Measurements from ENCODE around the gene C11orf91. TPM values are rescaled to one million over a fixed set of nuclear protein-coding genes. Genes with fewer than 3 reads are reported as not detected.

The C11orf91 gene
- total RNA-seq, 1 donor from 2014 or later: not detected

- Mint-ChIP-seq H3K27me3 (ENCODE audit: insufficient read depth, low read depth) (no peaks in the 10 kb centered on the region), H3K4me3 (no peak overlapping the region), H3K36me3 (peaks cover 4% of the 10 kb centered on the region), H3K27ac (no peak overlapping the region), H3K9me3 (peaks cover 3% of the 10 kb centered on the region), H3K4me1 (peaks cover 18% of the 10 kb centered on the region)
- Histone ChIP-seq H3K36me3 (no peaks in the 10 kb centered on the region), H4K20me1 (ENCODE audit: low read depth) (no peaks in the 10 kb centered on the region), H3K79me2 (ENCODE audit: low read depth) (no peaks in the 10 kb centered on the region), H3K4me3 (no peak overlapping the region), H3K27me3 (no peaks in the 10 kb centered on the region), H3K4me1 (no peaks in the 10 kb centered on the region), H3F3A (ENCODE audit: low read depth) (no peaks in the 10 kb centered on the region), H3K27ac (no peak overlapping the region), H2AFZ (replicated peaks) (no peak overlapping the region), H3K9ac (no peak overlapping the region), H3K4me2 (no peak overlapping the region), H3K9me3 (ENCODE audit: low read depth) (no peaks in the 10 kb centered on the region)
- no peak for TF ChIP-seq EZH2phosphoT487 (IDR thresholded peaks at IDR 0.05)
- TF ChIP-seq EZH2 (IDR thresholded peaks at IDR 0.05): no peak
- TF ChIP-seq, protein P1, sequence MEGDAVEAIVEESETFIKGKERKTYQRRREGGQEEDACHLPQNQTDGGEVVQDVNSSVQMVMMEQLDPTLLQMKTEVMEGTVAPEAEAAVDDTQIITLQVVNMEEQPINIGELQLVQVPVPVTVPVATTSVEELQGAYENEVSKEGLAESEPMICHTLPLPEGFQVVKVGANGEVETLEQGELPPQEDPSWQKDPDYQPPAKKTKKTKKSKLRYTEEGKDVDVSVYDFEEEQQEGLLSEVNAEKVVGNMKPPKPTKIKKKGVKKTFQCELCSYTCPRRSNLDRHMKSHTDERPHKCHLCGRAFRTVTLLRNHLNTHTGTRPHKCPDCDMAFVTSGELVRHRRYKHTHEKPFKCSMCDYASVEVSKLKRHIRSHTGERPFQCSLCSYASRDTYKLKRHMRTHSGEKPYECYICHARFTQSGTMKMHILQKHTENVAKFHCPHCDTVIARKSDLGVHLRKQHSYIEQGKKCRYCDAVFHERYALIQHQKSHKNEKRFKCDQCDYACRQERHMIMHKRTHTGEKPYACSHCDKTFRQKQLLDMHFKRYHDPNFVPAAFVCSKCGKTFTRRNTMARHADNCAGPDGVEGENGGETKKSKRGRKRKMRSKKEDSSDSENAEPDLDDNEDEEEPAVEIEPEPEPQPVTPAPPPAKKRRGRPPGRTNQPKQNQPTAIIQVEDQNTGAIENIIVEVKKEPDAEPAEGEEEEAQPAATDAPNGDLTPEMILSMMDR (IDR thresholded peaks at IDR 0.05): no peak
- no peak for DNase-seq (ENCODE audit: low spot score)
Measured at GRCh38 chr11:33660962-33661361, 39.7 kb downstream of the C11orf91 start.

- no peak overlapping the region for H3K4me3 ChIP-seq
- H3K9me3 ChIP-seq (ENCODE audit: low read depth): no peaks in the 10 kb centered on the region
- H3K4me2 ChIP-seq: no peak overlapping the region
- H3F3A ChIP-seq (ENCODE audit: low read depth): no peaks in the 10 kb centered on the region
- DNase-seq (ENCODE audit: low spot score): no peak
- Mint-ChIP-seq H3K4me1 (peaks cover 12% of the 10 kb centered on the region), H3K27me3 (ENCODE audit: insufficient read depth, low read depth) (no peaks in the 10 kb centered on the region), H3K9me3 (no peaks in the 10 kb centered on the region), H3K4me3 (no peak overlapping the region), H3K36me3 (peaks cover 2% of the 10 kb centered on the region), H3K27ac (no peak overlapping the region)
- no peaks in the 10 kb centered on the region for H4K20me1 ChIP-seq (ENCODE audit: low read depth)
- no peaks in the 10 kb centered on the region for H3K27me3 ChIP-seq
- TF ChIP-seq, protein P1 (IDR thresholded peaks at IDR 0.05): no peak
- no peak for TF ChIP-seq EZH2 (IDR thresholded peaks at IDR 0.05)
- no peak for TF ChIP-seq EZH2phosphoT487 (IDR thresholded peaks at IDR 0.05)
- no peak overlapping the region for H2AFZ ChIP-seq (replicated peaks)
- no peaks in the 10 kb centered on the region for H3K4me1 ChIP-seq
- H3K79me2 ChIP-seq (ENCODE audit: low read depth): no peaks in the 10 kb centered on the region
- no peak overlapping the region for H3K9ac ChIP-seq
- no peaks in the 10 kb centered on the region for H3K36me3 ChIP-seq
- H3K27ac ChIP-seq: no peak overlapping the region
Measured at GRCh38 chr11:33659370-33660139, 41.1 kb downstream of the C11orf91 start.

DNA sequence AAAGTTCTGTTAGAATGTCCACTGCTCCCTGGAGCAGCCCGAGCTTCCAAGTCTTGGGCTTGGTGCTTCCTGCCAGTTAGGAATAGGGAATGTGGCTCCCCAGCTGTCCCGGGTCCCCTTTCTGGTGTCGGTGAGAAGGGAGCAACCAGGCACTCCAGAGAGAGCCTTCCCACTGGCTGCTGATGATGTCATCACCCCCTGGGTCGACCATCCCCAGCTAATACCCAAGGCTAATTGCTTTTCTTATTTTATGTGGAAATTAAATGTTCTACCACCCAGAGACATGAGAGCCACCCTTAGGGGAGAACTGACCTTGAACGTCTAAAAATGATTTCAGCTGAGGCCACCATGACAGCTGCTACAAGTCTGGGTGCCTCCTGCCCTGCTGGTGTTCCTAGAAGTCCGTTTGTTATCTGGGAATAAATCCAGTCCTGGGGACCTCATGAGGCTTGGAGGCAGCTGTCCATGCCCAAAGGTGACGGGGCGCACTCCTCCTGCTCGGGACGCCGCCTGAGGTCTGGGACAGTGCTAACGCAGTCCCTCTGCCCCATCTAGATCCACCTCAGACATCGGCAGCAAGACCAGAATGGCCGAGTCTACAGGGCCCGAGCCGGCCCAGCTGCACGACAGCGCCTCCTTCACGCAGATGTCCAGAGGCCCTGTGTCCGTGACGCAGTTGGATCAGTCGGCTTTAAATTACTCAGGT, 42.3 kb downstream of the C11orf91 start:
- H3K27me3 Mint-ChIP-seq (ENCODE audit: insufficient read depth, low read depth): no peaks in the 10 kb centered on the region
- no peak for DNase-seq (ENCODE audit: low spot score)
- Histone ChIP-seq H3K27ac (no peak overlapping the region), H3K9ac (no peak overlapping the region), H2AFZ (replicated peaks) (no peak overlapping the region), H4K20me1 (ENCODE audit: low read depth) (no peaks in the 10 kb centered on the region), H3K4me3 (no peak overlapping the region), H3K79me2 (ENCODE audit: low read depth) (no peaks in the 10 kb centered on the region), H3F3A (ENCODE audit: low read depth) (no peaks in the 10 kb centered on the region), H3K9me3 (ENCODE audit: low read depth) (no peaks in the 10 kb centered on the region), H3K4me1 (no peaks in the 10 kb centered on the region), H3K4me2 (no peak overlapping the region), H3K27me3 (no peaks in the 10 kb centered on the region), H3K36me3 (no peaks in the 10 kb centered on the region)
- peaks cover 2% of the 10 kb centered on the region for H3K36me3 Mint-ChIP-seq
- no peak overlapping the region for H3K27ac Mint-ChIP-seq
- H3K9me3 Mint-ChIP-seq: no peaks in the 10 kb centered on the region
- no peak for TF ChIP-seq EZH2 (IDR thresholded peaks at IDR 0.05)
- TF ChIP-seq, protein P1 (IDR thresholded peaks at IDR 0.05): no peak
- H3K4me1 Mint-ChIP-seq: peaks cover 8% of the 10 kb centered on the region
- no peak overlapping the region for H3K4me3 Mint-ChIP-seq

All from neural progenitor cell (in vitro differentiated cells).